ENCODE data around the gene PHACTR4.

PHACTR4 gene

GRCh38 chr1:28369371-28370238 is at the start of gene PHACTR4 (continued):
- peak; percentile 96 for TF ChIP-seq ZNF580 (tag by site-specific recombination; IDR thresholded peaks at IDR 0.05)
- peak; percentile 67 for TF ChIP-seq ZFHX2 (tag by site-specific recombination; conservative IDR thresholded peaks at IDR 0.05)
- peak; percentile 30; the same call in 1 of the 2 replicates for TF ChIP-seq OSR2 (tag by site-specific recombination; IDR thresholded peaks at IDR 0.05)
- TF ChIP-seq SETDB1 (IDR thresholded peaks at IDR 0.05; ENCODE audit: insufficient read length, low read length): no peak
- TF ChIP-seq, protein P1, sequence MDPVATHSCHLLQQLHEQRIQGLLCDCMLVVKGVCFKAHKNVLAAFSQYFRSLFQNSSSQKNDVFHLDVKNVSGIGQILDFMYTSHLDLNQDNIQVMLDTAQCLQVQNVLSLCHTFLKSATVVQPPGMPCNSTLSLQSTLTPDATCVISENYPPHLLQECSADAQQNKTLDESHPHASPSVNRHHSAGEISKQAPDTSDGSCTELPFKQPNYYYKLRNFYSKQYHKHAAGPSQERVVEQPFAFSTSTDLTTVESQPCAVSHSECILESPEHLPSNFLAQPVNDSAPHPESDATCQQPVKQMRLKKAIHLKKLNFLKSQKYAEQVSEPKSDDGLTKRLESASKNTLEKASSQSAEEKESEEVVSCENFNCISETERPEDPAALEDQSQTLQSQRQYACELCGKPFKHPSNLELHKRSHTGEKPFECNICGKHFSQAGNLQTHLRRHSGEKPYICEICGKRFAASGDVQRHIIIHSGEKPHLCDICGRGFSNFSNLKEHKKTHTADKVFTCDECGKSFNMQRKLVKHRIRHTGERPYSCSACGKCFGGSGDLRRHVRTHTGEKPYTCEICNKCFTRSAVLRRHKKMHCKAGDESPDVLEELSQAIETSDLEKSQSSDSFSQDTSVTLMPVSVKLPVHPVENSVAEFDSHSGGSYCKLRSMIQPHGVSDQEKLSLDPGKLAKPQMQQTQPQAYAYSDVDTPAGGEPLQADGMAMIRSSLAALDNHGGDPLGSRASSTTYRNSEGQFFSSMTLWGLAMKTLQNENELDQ (tag by site-specific recombination; IDR thresholded peaks at IDR 0.05; ENCODE audit: low read depth): no peak
- TF ChIP-seq ZFP3 (tag by site-specific recombination; IDR thresholded peaks at IDR 0.05; ENCODE audit: low read depth): no peak
- TF ChIP-seq ZBTB8A (tag by site-specific recombination; IDR thresholded peaks at IDR 0.05): peak; percentile 94
- TF ChIP-seq ZNF280C (tag by site-specific recombination; IDR thresholded peaks at IDR 0.05): no peak
- TF ChIP-seq ZSCAN16 (tag by site-specific recombination; IDR thresholded peaks at IDR 0.05): no peak
- TF ChIP-seq, protein P2, sequence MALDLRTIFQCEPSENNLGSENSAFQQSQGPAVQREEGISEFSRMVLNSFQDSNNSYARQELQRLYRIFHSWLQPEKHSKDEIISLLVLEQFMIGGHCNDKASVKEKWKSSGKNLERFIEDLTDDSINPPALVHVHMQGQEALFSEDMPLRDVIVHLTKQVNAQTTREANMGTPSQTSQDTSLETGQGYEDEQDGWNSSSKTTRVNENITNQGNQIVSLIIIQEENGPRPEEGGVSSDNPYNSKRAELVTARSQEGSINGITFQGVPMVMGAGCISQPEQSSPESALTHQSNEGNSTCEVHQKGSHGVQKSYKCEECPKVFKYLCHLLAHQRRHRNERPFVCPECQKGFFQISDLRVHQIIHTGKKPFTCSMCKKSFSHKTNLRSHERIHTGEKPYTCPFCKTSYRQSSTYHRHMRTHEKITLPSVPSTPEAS (tag by site-specific recombination; IDR thresholded peaks at IDR 0.05): 0 out of 2 replicates have a peak, but pooled peaks have one; percentile 30
- TF ChIP-seq YY2 (tag by site-specific recombination; IDR thresholded peaks at IDR 0.05): peak; percentile 77
- TF ChIP-seq ZNF621 (tag by site-specific recombination; IDR thresholded peaks at IDR 0.05): no peak
- TF ChIP-seq ZNF292 (tag by site-specific recombination; IDR thresholded peaks at IDR 0.05; ENCODE audit: borderline replicate concordance, low read depth): no peak
- TF ChIP-seq, protein P3, sequence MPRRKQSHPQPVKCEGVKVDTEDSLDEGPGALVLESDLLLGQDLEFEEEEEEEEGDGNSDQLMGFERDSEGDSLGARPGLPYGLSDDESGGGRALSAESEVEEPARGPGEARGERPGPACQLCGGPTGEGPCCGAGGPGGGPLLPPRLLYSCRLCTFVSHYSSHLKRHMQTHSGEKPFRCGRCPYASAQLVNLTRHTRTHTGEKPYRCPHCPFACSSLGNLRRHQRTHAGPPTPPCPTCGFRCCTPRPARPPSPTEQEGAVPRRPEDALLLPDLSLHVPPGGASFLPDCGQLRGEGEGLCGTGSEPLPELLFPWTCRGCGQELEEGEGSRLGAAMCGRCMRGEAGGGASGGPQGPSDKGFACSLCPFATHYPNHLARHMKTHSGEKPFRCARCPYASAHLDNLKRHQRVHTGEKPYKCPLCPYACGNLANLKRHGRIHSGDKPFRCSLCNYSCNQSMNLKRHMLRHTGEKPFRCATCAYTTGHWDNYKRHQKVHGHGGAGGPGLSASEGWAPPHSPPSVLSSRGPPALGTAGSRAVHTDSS (tag by site-specific recombination; IDR thresholded peaks at IDR 0.05): no peak
- no peak for TF ChIP-seq ZNF585B (tag by site-specific recombination; IDR thresholded peaks at IDR 0.05)
- TF ChIP-seq ZNF121 (tag by site-specific recombination; IDR thresholded peaks at IDR 0.05): peak; percentile 62; the same call in 1 of the 2 replicates
- peak; percentile 96 for TF ChIP-seq KLF8 (tag by site-specific recombination; IDR thresholded peaks at IDR 0.05)
- peak; percentile 57; the same call in 1 of the 2 replicates for TF ChIP-seq BCL11A (tag by site-specific recombination; IDR thresholded peaks at IDR 0.05; ENCODE audit: low read depth)
- TF ChIP-seq KLF7 (tag by site-specific recombination; IDR thresholded peaks at IDR 0.05; ENCODE audit: borderline replicate concordance): peak; percentile 91
- no peak for TF ChIP-seq REST (tag by site-specific recombination; IDR thresholded peaks at IDR 0.05)
- TF ChIP-seq ZNF473 (tag by site-specific recombination; IDR thresholded peaks at IDR 0.05): no peak
- TF ChIP-seq ZBTB21 (tag by site-specific recombination; IDR thresholded peaks at IDR 0.05): no peak
- no peak for TF ChIP-seq ZNF391 (tag by site-specific recombination; IDR thresholded peaks at IDR 0.05; ENCODE audit: borderline replicate concordance, low read depth)
- no peak for TF ChIP-seq RBAK (tag by site-specific recombination; IDR thresholded peaks at IDR 0.05)

Data from HEK293 (cell line).